Epidermal melanocyte (primary cell): ENCODE measurements around the gene TENT4B.
"Not testable (repeated sequence)": the region's sequence is repeated elsewhere in the genome, so short reads cannot be mapped to it uniquely, and the experiment has no call there.

Source experiments
- DNase-seq: peaks from one replicate; pipeline ENCODE4 v3.0.0; 2011; ENCODE audit warnings: low spot score; ENCODE audit not compliant: insufficient read length

The TENT4B gene

DNA sequence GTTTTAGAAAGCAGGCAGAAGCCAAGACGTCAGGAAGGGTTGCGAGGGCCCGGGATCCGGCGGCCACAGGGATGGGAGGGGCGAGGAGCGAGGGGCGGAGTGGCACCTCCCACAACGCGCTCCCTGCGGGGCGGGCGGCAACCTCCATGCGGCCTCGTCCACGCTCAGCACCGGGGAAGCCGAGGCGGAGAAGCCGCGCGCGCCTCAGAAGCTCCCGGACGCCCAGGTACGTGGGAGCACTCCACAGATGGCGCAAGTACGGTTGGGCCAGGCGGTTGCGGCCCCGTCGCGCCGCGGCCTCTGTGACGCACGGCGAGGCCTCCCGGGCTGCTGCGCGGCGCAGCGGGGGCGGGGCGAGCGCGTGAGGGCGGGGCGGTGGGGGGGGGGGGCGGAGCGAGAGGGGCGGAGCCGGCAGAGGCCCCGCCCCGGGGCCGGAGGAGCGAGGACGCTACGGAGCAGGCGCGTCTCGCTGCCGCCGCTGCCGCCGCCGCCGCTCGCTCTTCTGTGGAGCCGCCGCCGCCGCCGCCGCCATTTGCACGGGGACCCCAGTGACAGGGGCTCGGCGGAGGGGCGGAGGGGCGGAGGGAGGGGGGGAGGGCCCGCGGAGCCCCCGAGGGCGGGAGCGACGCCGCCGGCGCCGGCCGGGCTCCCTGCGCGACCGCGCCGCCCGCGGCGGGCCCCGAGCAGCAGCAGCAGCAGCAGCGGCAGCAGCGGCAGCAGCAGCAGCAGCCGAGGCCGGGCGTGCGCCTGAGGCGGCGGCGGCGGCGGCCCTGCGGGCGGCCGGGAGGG is at the start of gene TENT4B:
Gene TENT4B, plus strand, starts transcription at position 500 of the 789 bp plus-strand sequence. CDS start 316 bp downstream, outside the sequence.
- DNase-seq = peak; percentile 89

DNA sequence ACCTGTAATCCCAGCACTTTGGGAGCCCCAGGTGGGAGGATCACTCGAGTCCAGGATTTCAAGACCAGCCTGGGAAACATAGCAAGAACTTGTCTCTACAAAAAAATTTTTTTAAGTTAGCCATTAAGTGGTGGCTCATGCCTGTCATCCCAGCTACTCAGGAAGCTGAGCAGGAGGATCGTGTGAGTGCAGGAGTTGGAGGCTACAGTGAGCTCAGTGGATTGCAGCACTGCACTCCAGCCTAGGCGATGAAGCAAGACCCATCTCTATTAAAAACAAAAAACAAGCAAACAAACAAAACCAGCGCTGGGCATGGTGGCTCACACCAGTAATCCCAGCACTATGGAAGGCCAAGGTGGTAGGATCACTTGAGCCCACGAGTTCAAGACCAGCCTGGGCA is 49.3 kb upstream of the TENT4B start:
- no peak for DNase-seq

DNA sequence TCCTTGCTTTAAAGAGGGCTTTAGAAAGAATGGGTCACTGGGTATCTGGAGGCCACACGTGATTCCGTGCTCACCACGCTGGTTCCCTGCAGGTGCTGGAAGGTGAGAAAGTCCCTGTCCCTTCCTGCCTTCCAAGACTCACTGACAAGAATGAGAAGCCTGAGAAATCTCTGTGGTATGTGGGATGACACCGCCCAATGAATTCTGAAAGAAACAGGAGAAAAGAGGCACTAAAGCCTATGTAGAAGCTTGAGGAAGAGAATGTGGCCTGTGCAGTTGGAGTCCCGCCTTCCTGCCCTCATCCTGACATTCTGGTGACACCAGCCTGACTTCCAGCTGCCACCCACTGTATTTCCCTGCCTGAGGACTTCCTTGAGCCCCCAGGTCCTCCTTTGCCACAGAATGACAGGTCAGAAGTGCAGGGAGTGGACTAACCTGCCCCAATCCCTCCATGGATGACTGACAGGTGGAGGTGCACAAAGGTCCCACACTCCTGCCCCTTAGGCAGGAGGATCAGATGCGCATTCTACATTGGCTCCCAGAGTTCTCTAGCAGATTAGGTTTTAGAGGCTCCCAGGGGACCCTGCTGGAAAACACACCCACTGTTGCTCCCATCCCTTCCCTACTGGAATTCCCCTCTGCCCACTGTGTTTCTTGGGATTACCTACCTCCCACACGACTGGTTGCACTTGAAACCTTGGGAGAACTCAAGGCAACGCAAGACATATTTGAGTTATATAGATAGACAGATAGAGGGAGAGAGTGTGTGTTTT is 38.6 kb upstream of the TENT4B start:
- DNase-seq = no peak

DNA sequence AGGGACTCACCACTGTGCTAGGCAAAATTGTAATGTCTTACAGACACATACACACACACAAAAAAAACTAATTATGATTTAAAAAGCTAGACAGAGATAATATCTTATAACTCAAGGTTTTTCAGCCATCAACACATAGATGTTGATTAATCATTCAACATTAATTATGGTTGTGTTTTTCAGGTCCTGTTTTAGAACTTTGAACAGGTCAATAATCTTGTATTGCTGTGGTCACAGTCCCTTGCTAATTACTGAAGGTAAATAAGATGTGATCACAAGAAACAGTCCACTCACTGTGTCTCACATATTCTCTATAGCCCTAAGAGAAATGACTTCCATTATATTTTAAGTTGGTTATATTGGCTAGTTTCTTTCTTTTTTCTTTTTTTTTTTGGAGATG is 32.4 kb upstream of the TENT4B start:
- no peak for DNase-seq

DNA sequence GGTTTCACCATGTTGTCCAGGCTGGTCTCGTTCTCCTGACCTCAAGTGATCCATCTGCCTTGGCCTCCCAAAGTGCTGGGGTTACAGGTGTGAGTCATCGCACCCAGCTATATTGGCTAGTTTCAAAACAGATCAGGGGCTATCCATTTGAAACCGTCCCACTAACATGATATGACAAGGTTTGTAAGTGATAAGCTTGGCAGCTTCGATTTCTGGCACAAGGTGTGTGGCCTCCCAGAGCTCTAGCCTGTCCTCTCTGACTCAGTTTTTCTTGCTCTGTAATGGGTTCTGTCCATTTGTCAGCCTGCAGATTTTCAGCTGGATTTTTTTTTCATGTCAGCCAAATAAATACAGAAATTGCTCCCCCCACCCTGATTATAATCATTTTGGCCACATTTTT is 31.8 kb upstream of the TENT4B start:
- no peak for DNase-seq

DNA sequence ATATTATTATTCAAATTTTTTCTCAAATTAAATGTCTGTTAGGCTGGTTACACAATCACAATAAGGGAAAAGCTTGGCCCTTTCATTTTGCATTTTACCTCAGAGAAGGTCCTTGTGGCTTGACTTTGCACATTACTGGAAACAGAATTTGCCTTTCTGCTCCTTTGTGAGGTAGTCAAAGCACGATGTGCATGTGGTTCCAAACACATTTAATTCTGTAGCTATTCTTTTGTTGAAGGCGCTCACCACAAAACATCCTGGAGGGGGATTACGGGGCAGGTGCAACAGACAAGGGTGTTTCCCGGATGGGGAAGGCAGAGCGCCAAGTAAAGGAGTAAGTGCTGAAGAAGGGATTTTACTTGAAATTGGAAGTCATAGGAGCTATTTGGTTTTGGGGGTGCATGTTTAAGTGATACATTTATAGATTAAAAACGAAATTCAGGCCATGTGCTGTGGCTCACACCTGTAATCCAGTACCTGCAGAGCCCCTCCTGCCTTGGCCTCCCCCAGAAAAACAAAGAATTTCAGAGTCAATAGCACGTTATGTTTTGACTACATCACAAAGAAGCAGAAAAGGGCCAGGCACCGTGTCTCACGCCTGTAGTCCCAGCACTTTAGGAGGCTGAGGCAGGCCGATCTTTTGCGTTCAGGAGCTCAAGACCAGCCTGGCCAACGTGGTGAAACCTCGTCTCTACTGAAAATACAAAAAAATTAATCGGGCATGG is 31.2 kb upstream of the TENT4B start:
- DNase-seq = no peak

DNA sequence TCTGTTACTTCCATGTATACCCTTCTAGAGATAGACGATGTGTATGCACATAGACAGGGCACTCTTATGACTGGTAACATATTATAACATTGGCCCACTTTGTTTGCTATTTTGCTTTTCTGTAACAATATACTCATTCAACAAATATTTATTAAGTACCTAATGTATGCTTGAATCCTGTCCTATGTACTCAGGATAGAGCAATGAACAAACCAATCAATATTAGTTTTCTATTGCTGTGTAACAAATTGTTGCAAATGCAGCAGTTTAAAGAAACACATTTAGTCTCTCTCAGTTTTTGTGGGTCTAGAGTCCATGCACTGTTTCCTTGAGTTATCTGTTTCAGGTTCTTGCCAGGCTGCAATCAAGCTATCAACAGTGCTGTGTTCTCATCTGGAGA is 29.7 kb upstream of the TENT4B start:
- no peak for DNase-seq

DNA sequence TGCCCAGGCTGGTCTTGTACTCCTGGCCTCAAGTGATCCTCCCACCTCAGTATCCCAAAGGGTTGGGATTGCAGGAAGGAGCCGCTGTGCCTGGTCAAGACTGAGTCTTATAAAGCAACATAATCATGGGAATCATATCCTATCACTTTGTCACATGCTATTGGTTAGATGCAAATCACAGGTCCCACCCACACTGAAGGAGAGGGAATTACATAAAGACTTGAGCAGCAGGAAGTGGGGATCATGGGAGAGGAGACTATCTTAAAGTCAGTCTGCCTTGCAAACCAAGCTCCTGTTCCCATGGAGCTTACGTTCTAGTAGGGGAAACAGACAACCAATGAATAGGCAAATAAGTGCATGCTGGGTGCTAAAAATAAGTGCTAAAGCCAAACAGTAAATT is 28.3 kb upstream of the TENT4B start:
- no peak for DNase-seq

DNA sequence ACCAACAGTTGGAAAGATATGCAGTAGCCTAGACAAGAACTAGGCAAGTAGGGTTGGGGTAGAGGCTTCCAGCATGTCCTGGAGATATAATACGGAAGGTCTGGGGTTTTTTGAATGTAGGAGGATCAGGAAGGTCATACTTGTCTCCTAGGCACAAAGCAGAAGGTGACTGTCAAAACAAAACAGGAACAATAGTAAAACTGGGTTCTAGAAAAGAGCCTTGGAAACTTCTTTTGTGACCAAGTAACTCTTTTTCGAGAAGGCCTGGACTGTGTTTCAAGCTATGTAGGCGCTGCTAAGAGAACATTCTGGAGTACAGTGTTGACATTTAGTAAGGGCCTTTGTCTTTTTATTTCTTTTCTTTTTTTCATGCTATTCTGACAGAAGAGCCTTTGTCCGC is 26.9 kb upstream of the TENT4B start:
- no peak for DNase-seq

DNA sequence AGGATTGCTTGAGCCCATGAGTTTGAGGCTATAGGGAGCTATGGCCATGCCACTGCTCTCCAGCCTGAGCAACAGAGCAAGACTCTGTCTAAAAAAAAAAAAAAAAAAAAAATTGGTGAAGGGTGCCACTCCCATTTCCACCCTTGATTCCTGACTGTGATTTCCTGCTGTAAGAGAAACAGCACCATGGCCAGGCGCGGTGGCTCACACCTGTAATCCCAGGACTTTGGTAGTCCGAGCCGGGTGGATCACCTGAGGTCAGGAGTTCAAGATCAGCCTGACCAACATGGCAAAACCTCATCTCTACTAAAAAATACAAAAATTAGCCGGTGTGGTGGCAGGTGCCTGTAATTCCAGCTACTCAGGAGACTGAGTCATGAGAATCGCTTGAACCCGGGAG is 20.5 kb upstream of the TENT4B start:
- DNase-seq = not testable (repeated sequence)

DNA sequence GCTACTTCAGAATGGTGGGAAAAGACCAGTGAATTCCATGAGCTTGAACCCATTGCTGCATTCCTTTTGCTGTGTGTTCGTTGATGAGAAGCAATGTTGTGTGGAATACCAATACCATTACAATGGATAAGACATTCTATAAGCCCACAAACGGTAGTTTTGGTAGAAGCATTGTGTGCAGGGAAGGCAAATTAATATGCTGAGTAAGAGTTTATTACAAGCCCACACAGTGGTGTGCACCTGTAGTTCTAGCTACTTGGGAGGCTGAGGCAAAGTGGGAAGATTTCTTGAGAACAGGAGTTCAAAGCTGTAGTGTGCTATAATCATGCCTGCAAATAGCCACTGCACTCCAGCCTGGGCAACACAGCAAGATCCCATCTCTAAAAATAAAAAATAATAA is 19.9 kb upstream of the TENT4B start:
- no peak for DNase-seq

DNA sequence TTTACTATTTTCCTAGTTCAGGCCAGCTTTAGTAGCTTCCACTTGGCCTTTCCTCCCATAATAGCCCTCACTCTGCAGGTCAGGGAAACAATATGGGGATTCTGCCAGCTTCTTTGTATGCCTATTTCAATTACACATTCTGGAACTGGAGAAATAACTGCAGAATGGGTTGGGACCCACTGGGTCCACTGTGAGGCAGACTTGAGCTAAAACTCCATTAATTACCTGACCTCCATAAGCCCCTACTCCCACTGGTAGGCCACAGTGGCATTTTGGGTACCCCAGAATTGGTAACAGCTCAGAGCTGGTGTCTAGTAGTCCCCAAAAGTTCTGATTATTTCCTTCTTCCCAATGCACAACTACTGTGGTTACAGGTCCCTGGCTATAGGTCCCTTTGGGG is 16.7 kb upstream of the TENT4B start:
- no peak for DNase-seq

DNA sequence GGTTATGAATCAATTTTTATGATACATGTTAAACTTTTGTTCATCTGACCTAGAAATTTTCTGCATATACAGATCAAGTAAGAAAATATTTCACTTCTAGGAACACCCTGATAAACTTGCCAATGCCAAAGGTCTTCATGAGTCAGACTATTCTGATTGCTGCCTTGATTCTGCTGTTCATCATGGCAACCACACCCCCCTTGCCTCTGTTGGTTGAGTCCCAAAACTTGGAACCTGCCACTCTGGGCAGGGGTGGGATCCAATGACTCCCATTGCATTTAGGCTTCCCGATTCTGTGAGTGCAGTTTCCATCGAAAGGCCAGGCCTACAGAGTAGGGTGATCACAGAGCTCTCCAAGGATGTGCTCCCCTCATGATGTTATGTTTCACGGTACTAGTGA is 15.8 kb upstream of the TENT4B start:
- no peak for DNase-seq

DNA sequence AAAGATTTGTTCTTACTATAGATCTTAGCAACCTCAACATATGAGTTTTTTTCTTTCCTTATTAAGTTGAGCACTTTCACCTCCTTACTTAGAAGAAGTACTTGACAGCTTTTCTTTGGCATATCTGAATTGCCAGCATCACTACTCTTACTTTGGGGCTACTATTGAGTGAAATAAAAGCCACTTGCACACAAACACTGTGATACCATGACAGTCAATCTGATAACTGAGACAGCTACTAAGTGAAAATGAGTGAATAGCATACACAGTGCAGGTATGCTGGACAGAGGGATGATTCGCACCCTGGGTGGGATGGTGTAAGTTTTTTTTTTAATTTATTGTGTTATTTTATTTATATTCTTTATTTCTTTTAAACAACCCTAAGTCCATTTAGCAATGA is 13.5 kb upstream of the TENT4B start:
- DNase-seq = no peak

DNA sequence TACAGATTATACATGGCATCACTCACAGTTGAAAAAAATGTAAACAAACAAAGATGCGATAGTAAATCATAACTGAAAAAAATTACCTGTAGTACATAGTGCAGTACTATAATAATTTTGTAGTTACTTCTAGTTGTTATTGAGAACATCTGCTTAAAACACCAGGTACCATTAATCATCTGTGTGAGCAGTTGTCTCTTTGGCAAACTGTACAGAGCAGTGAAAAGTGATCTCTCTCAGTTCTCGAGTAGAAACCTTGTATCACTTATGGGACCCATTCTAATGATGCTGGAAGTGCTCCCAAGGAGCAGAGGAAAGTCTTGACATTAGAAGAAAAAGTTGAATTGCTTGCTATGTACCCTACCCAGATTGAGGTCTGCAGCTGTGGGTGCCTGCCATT is 8.9 kb upstream of the TENT4B start:
- DNase-seq = no peak

DNA sequence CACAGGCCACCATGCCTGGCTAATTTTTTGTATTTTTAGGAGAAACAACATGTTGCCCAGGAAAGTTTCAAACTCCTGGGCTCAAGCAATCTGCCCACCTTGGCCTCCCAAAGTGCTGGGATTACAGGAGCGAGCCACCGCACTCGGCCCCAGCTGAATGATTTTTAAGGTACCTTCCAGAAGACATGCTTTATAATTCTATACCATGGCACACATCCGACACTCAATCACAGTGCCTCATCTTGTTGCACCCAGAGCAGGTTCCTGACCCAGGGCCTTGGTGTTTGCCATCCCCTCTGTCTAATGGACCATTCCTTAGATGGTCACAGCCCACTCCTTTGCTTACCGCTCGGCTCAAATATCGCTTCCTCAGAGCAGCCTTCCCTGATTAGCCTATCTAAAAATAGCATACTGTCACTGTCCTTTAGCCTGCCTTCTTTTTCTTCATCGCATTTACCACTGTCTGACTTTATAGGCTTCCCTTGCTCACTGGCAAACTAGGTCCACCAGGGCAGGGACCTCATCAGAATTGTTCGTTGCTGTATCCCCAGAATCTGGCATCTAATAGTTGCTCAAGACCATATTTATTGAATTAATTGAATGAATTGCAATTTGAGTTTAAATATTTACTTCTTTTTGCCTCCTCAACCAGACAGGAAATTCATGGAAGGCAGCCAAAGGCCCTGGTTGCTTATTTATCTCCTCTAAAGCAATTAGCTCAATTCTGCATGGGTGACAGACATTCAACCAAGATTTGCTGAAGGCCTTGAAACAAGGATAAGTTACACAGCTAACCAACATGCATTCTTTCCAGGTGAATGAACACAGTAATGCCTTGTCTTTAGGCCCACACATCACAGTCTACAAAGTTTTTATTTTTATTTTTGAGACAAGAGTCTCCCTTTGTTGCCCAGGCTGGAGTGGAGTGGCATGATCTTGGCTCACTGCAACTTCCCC is 6.3 kb upstream of the TENT4B start:
- DNase-seq = no peak

DNA sequence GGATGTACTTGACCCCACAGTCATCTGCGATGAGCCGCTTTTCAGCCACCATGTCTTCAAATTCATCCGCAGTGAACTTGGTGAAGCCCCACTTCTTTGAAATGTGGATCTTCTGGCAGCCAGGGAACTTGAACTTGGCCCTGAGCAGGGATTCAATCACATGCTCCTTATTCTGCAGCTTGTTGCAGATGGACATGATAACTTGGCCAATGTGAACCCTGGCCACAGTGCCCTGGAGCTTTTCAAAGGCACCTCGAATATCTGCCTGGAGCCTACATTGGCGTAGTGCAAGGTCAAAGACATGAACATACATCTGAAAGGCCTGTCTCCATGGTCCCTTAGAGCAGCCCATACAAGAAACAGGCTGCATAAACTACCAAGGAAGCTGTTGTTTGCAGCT is 1.8 kb upstream of the TENT4B start:
- no peak for DNase-seq

DNA sequence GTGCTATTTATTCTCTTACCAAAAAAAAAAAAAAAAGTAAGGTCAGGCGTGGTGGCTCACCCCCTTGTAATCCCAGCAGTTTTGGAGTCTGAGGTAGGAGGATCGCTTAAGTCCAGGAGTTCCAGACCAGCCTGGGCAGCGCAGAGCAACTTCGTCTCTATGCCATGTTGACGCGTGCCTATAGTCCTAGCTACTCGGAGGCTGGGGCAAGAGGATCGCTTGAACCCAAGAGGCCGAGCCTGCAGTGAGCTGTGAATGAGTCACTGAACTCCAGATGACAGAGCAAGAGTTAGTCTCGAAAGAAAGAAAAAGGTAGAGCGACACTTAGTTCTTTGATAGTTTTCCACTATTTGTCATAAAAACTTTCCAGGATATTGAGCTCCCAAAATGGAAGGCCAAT is 1.4 kb upstream of the TENT4B start:
- no peak for DNase-seq

DNA sequence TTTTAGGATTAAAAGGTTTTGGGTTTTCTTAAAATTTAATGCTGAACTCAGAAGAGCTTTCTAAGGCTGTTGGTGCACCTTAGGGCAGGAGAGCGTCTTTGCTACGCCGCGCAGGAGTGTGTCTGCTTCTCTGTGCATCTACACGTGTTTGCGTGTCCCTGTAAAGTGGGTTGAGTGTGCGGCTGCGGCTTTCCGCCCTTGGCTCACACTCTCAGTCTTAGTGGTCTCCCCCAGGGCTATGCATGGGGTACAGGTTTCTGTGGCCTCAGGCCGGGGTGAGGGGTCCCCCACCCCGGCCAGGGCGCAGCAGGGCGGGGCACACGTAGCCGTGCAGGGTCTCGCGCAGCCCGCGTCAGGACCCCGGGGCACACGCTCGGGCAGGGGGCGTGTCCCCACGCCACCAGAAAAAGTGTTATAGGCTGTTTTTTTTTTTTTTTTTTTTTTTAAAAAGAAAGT is 727 bp upstream of the TENT4B start:
- no peak for DNase-seq

DNA sequence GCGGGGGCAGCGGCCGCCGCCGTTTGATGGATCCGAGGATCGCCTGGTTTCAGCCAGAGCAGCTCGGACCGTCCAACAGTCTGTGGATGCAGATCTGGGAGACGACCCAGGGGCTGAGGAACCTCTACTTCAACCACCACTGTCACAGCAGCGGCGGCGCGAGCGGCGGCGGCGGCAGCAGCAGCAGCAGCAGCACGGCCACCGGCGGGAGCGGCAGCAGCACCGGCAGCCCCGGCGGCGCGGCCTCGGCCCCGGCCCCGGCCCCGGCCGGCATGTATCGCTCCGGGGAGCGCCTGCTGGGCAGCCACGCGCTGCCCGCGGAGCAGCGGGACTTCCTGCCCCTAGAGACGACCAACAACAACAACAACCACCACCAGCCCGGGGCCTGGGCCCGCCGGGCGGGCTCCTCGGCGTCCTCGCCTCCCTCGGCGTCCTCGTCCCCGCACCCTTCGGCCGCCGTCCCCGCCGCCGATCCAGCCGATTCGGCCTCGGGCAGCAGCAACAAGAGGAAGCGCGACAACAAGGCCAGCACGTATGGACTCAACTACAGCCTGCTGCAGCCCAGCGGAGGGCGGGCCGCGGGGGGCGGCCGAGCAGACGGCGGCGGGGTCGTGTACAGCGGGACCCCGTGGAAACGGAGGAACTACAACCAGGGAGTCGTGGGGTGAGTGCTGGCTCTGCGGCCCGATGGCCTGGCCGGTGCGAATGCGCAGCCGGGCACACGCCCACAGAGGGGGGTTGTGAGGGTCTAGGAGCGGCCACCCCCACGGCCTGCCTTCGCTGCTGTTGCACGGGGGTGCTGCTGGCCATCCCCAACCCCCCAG is 702 bp downstream of the TENT4B start:
- DNase-seq = peak; percentile 21
